ENCODE measurements around the gene JAK1. TPM values are rescaled to one million over a fixed set of nuclear protein-coding genes. Genes with fewer than 3 reads are reported as not detected.

JAK1 gene
- total and polyA plus RNA-seq, 2 donors (not counting 3 experiments of a cell fraction or from before 2014, with no cell fraction given) = 68.8 to 177 TPM

GRCh38 chr1:64923294-64923718, 43.0 kb downstream of the JAK1 start:
- dilution Hi-C loops (cut with MboI; ENCODE audit: extremely low pct_ligation_motif_present, low sequenced_read_pairs) = no loop called here
- Histone ChIP-seq H3K9ac (replicated peaks; ENCODE audit: extremely low read depth, insufficient read depth, low read length) (no peak overlapping the region), H3K36me3 (ENCODE audit: control insufficient read depth in 2 of 2, extremely low read depth in 1 of 2, insufficient read depth in 2 of 2, low read length in 2 of 2) (no peaks in the 10 kb centered on the region), H2AFZ (ENCODE audit: low read depth, low read length) (no peak overlapping the region), H3K79me2 (ENCODE audit: control insufficient read depth, insufficient read depth, low read length) (peaks cover 94% of the 10 kb centered on the region), H3K27me3 (ENCODE audit: control insufficient read depth in 2 of 2, insufficient read depth in 2 of 2, low read length in 2 of 2) (no peaks in the 10 kb centered on the region), H3K9me1 (replicated peaks; ENCODE audit: control insufficient read depth, extremely low read depth, insufficient read depth, low read length) (no peaks in the 10 kb centered on the region), H3K4me1 (ENCODE audit: control insufficient read depth, extremely low read depth, insufficient read depth, low read length) (peaks cover 29% of the 10 kb centered on the region), H4K20me1 (replicated peaks; ENCODE audit: control insufficient read depth, extremely low read depth, insufficient read depth, low read length) (peaks cover 7% of the 10 kb centered on the region), H3K4me3 (replicated peaks in 1 of 3; ENCODE audit: insufficient read depth in 1 of 3, low read depth in 1 of 3, low read length in 3 of 3) (no peak overlapping the region), H3K27ac (ENCODE audit: insufficient read depth, low read depth, low read length) (no peak overlapping the region), H3K9me3 (replicated peaks; ENCODE audit: control insufficient read depth, insufficient read depth, low read length) (no peaks in the 10 kb centered on the region), H3K4me2 (ENCODE audit: insufficient read depth, low read length) (no peak overlapping the region)
- TF ChIP-seq, protein P1, sequence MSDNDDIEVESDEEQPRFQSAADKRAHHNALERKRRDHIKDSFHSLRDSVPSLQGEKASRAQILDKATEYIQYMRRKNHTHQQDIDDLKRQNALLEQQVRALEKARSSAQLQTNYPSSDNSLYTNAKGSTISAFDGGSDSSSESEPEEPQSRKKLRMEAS (IDR thresholded peaks at IDR 0.05; ENCODE audit: insufficient read depth, insufficient read length) = no peak
- TF ChIP-seq MYC (IDR thresholded peaks at IDR 0.05; ENCODE audit: low read depth, low read length) = no peak
- no peak for TF ChIP-seq GATA2 (IDR thresholded peaks at IDR 0.05; ENCODE audit: insufficient read depth, insufficient read length, low read depth, low read length)
- TF ChIP-seq POLR2AphosphoS5 (IDR thresholded peaks at IDR 0.05; ENCODE audit: insufficient read depth, low read depth, low read length) = no peak
- no peak for TF ChIP-seq CTCF (IDR thresholded peaks at IDR 0.05; ENCODE audit: extremely low read depth in 1 of 2, insufficient read depth in 1 of 2, low read depth in 1 of 2, low read length in 2 of 2)
- no peak for TF ChIP-seq EZH2 (IDR thresholded peaks at IDR 0.05; ENCODE audit: borderline replicate concordance, low read depth, low read length, severe bottlenecking)
- TF ChIP-seq FOS (IDR thresholded peaks at IDR 0.05; ENCODE audit: borderline replicate concordance, insufficient read depth, low read length) = no peak
- TF ChIP-seq JUN (IDR thresholded peaks at IDR 0.05; ENCODE audit: borderline replicate concordance, insufficient read depth, insufficient read length, low read depth) = no peak
- TF ChIP-seq POLR2A (IDR thresholded peaks at IDR 0.05; ENCODE audit: low read depth, low read length) = no peak
- BruUV-seq (replicated peaks) = no TSS peak
- intact Hi-C loops (cut with micrococcal nuclease) = no loop called here
- POLR2A ChIA-PET = no interaction called here
- FAIRE-seq (no peak), DNase-seq (ENCODE audit: low read depth, low spot score) (no peak)
- CTCF ChIA-PET = interaction anchor here (1.3 to 2.8 kb wide), 3 partner anchors 11 to 25 kb away, joined by 5 to 12 read pairs (median 6); no protein-coding TSS in a partner anchor

Data from endothelial cell of umbilical vein (primary cell).